Fibroblast of lung (primary cell): ENCODE data around the gene GCK. TPM values are rescaled to one million over a fixed set of nuclear protein-coding genes. Genes with fewer than 3 reads are reported as not detected.
"Not testable (repeated sequence)": the region's sequence is repeated elsewhere in the genome, so short reads cannot be mapped to it uniquely, and the experiment has no call there.

ENCODE experiments used
- DNase-seq, 2 donors: peaks; one replicate each; pipeline versions ENCODE4 v3.0.0 to v3.0.0-alpha.2; 2010; ENCODE audit warnings: low read depth in 2 of 2
- H2AFZ ChIP-seq: 2 replicates; pipeline ENCODE4 v1.5.1; 2012; ENCODE audit warnings: low read length, control low read depth, inconsistent platforms
- H3K27ac ChIP-seq: 2 replicates; pipeline ENCODE4 v1.5.1; 2011; ENCODE audit warnings: low read length, control low read depth; ENCODE audit not compliant: insufficient read depth
- H3K27me3 ChIP-seq: 2 replicates; pipeline ENCODE4 v1.5.1; 2011; ENCODE audit warnings: mild to moderate bottlenecking, low read length; ENCODE audit not compliant: control insufficient read depth, insufficient read depth
- H3K36me3 ChIP-seq: 2 replicates; pipeline ENCODE4 v1.5.1; 2011; ENCODE audit warnings: low read length; ENCODE audit not compliant: control insufficient read depth, insufficient read depth
- H3K4me1 ChIP-seq: 2 replicates; pipeline ENCODE4 v1.5.1; 2011; ENCODE audit warnings: low read length; ENCODE audit not compliant: control insufficient read depth, insufficient read depth; ENCODE audit errors: extremely low read depth
- H3K4me2 ChIP-seq: 2 replicates; pipeline ENCODE4 v1.5.1; 2011; ENCODE audit warnings: low read length, control low read depth; ENCODE audit not compliant: insufficient read depth; ENCODE audit errors: extremely low read depth
- H3K4me3 ChIP-seq, 4 experiments: fragments of 200-600 bp in 1 of 4; sonication (generic) in 1 of 4; replicated peaks in 1 of 4; 2 replicates each; pipeline ENCODE4 v1.5.1; 2011 to 2016; ENCODE audit warnings: low read length in 4 of 4, low read depth in 3 of 4, mild to moderate bottlenecking in 3 of 4, control low read depth in 2 of 4, inconsistent platforms in 1 of 4, mixed read lengths in 1 of 4; ENCODE audit not compliant: insufficient read depth in 1 of 4; ENCODE audit errors: control extremely low read depth in 1 of 4
- H3K79me2 ChIP-seq: 2 replicates; pipeline ENCODE4 v1.5.1; 2012; ENCODE audit warnings: mild to moderate bottlenecking, low read length, inconsistent platforms; ENCODE audit not compliant: control insufficient read depth, insufficient read depth
- H3K9ac ChIP-seq: 2 replicates; pipeline ENCODE4 v1.5.1; 2011; ENCODE audit warnings: mild to moderate bottlenecking, low read length, control low read depth; ENCODE audit not compliant: insufficient read depth
- H3K9me3 ChIP-seq: 2 replicates; pipeline ENCODE4 v1.5.1; 2012; ENCODE audit warnings: low read depth, low read length; ENCODE audit not compliant: control insufficient read depth, insufficient read depth
- H4K20me1 ChIP-seq: 2 replicates; pipeline ENCODE4 v1.5.1; 2011; ENCODE audit warnings: low read length; ENCODE audit not compliant: control insufficient read depth, insufficient read depth; ENCODE audit errors: extremely low read depth
- CTCF ChIP-seq, 2 donors: IDR thresholded peaks in 1 of 2; conservative IDR thresholded peaks in 1 of 2; 1 replicate in 1 of 2; 2 replicates in 1 of 2; pipeline ENCODE4 v1.5.1; 2011 to 2012; ENCODE audit warnings: low read length in 2 of 2, control low read depth in 1 of 2, inconsistent platforms in 1 of 2, low read depth in 1 of 2, mild to moderate bottlenecking in 1 of 2
- EZH2 ChIP-seq: IDR thresholded peaks from 2 replicates; pipeline ENCODE4 v1.5.1; 2012; ENCODE audit warnings: low read length, control low read depth, mild to moderate bottlenecking; ENCODE audit errors: missing control alignments
- polyA plus RNA-seq, 2 donors: library from polyadenylated mRNA; depleted of rRNA in 1 of 2; stranded (reverse) in 1 of 2; unstranded in 1 of 2; fragments of >200 nt; gene quantifications; 2 replicates each; pipeline ENCODE4 v1.2.1, GENCODE V29; 2011 to 2012; ENCODE audit warnings: missing spikeins in 1 of 2
- total RNA-seq: library from RNA; depleted of rRNA; stranded (reverse); fragments of >200 nt; gene quantifications from 2 replicates; pipeline ENCODE4 v1.2.1, GENCODE V29; 2014

GCK gene
- total and polyA plus RNA-seq, 2 donors (not counting 1 experiment from before 2014, with no cell fraction given) = 0.14 to 1.7 TPM

- peaks cover 5% of the 10 kb centered on the region for H3K79me2 ChIP-seq
- H3K4me2 ChIP-seq = no peak overlapping the region
- H3K36me3 ChIP-seq = no peaks in the 10 kb centered on the region
- peaks cover 4% of the 10 kb centered on the region for H3K4me1 ChIP-seq
- no peak overlapping the region for H2AFZ ChIP-seq
- DNase-seq = no peak
- H3K4me3 ChIP-seq = no peak overlapping the region
- H3K27ac ChIP-seq = no peak overlapping the region
- H3K27me3 ChIP-seq = no peaks in the 10 kb centered on the region
- TF ChIP-seq CTCF (conservative IDR thresholded peaks at IDR 0.05 in 1 of 2, IDR thresholded peaks at IDR 0.05 in 1 of 2; ENCODE audit: low read depth in 1 of 2, low read length in 2 of 2) (no peak), EZH2 (no peak)
- no peaks in the 10 kb centered on the region for H4K20me1 ChIP-seq
- H3K9me3 ChIP-seq = no peaks in the 10 kb centered on the region
- no peak overlapping the region for H3K9ac ChIP-seq
Measured at GRCh38 chr7:44127161-44127560, 62.1 kb downstream of the GCK start.

GRCh38 chr7:44126574-44126973, 62.7 kb downstream of the GCK start:
- not testable (repeated sequence) for H2AFZ ChIP-seq, H3K27ac ChIP-seq, H4K20me1 ChIP-seq, H3K4me2 ChIP-seq, H3K9me3 ChIP-seq, H3K27me3 ChIP-seq, DNase-seq, H3K9ac ChIP-seq, H3K4me3 ChIP-seq, H3K4me1 ChIP-seq, H3K36me3 ChIP-seq
- peaks cover 11% of the 10 kb centered on the region for H3K79me2 ChIP-seq

GRCh38 chr7:44124822-44125202, 64.4 kb downstream of the GCK start:
- H3K4me1 ChIP-seq = peaks cover 4% of the 10 kb centered on the region
- H3K27ac ChIP-seq = no peak overlapping the region
- H3K27me3 ChIP-seq = no peaks in the 10 kb centered on the region
- H3K36me3 ChIP-seq = peaks cover 8% of the 10 kb centered on the region
- H3K4me3 ChIP-seq = no peak overlapping the region
- no peaks in the 10 kb centered on the region for H4K20me1 ChIP-seq
- no peak overlapping the region for H3K4me2 ChIP-seq
- H3K9ac ChIP-seq = no peak overlapping the region
- no peak for DNase-seq
- H3K9me3 ChIP-seq = no peaks in the 10 kb centered on the region
- H2AFZ ChIP-seq = no peak overlapping the region
- peaks cover 16% of the 10 kb centered on the region for H3K79me2 ChIP-seq
- TF ChIP-seq EZH2 = no peak
- TF ChIP-seq CTCF (conservative IDR thresholded peaks at IDR 0.05 in 1 of 2, IDR thresholded peaks at IDR 0.05 in 1 of 2; ENCODE audit: low read depth in 1 of 2, low read length in 2 of 2) = no peak
